Subcutaneous adipose tissue (tissue), 4 donors: Measurements from ENCODE around the gene ACTL8. TPM values are rescaled to one million over a fixed set of nuclear protein-coding genes. Genes with fewer than 3 reads are reported as not detected.

ENCODE experiments used
- CTCF ChIP-seq: fragments of 450-650 bp; IDR thresholded peaks from one replicate; pipeline ENCODE4 v1.5.1; 2016; ENCODE audit warnings: low read depth, mild to moderate bottlenecking, control low read depth, antibody characterized with exemption, moderate library complexity
- total RNA-seq, 4 donors: library from RNA; depleted of rRNA; stranded (reverse); fragments of >200 nt; gene quantifications; one replicate each; pipeline ENCODE4 v1.1.0, GENCODE V29; 2016

ACTL8 gene
- total RNA-seq, 4 donors from 2014 or later: not detected

- TF ChIP-seq CTCF: no peak
Observed at GRCh38 chr1:17762313-17762712, 7.2 kb downstream of the ACTL8 start.

- TF ChIP-seq CTCF: no peak
Observed at GRCh38 chr1:17763417-17763816, 8.3 kb downstream of the ACTL8 start.

- no peak for TF ChIP-seq CTCF
Observed at GRCh38 chr1:17763995-17764394, 8.9 kb downstream of the ACTL8 start.

GRCh38 chr1:17764591-17764990, 9.5 kb downstream of the ACTL8 start:
- TF ChIP-seq CTCF: no peak

- no peak for TF ChIP-seq CTCF
Observed at GRCh38 chr1:17765444-17766411, 10.6 kb downstream of the ACTL8 start.

- TF ChIP-seq CTCF: no peak
Observed at GRCh38 chr1:17768651-17769241, 13.6 kb downstream of the ACTL8 start.

GRCh38 chr1:17770983-17771382, 15.8 kb downstream of the ACTL8 start:
- TF ChIP-seq CTCF: no peak
